ENCODE measurements around the gene MED9. TPM values are rescaled to one million over a fixed set of nuclear protein-coding genes. Genes with fewer than 3 reads are reported as not detected.

The MED9 gene
- total and polyA plus RNA-seq, 2 donors (not counting 3 experiments of a cell fraction or from before 2014, with no cell fraction given): 15.1 to 18.2 TPM

DNA sequence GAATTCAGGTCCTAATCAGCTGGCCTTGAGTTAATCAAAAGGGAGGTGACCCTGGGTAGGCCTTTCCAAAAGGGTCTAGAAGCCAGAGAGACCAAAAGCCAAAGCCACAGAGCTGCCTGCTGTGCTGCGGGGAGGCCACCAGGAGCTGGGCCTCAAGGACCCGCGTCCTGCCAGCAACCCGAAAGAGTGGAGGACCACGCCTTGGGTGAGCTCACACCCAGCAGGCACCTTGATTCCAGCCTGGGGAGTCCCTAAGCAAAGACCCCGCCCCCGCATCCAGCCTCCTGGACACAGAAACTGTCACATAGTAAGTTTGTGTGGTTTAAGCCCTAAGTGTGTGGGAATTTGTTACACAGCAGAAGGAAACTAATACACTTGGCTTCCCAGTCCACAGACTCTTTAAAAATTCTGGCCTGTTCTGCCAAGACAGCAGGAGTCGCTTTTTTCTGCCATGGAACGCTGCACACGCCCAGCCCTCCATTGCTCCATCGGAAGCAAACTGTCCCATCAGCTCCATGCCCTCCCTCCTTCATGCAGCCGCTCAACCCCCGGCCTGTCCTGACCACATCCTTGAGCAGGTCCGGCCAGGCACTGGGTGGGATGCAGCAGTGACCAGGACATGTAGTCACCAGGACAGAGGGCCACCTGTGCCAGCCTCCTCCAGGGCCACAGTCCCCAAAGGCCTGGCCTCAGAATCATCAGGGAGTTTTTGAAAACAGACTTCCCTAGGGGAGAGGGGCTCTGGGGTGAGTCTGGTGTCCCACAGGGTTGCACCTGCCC is 40.3 kb downstream of the MED9 start:
- Histone ChIP-seq H3K27ac (ENCODE audit: insufficient read depth, low read depth, low read length) (no peak overlapping the region), H3K9me3 (replicated peaks; ENCODE audit: control insufficient read depth, insufficient read depth, low read length) (no peaks in the 10 kb centered on the region), H3K27me3 (ENCODE audit: control insufficient read depth in 2 of 2, insufficient read depth in 2 of 2, low read length in 2 of 2) (no peaks in the 10 kb centered on the region), H3K4me3 (replicated peaks in 1 of 3; ENCODE audit: insufficient read depth in 1 of 3, low read depth in 1 of 3, low read length in 3 of 3) (no peak overlapping the region), H3K4me1 (ENCODE audit: control insufficient read depth, extremely low read depth, insufficient read depth, low read length) (no peaks in the 10 kb centered on the region), H3K36me3 (ENCODE audit: control insufficient read depth in 2 of 2, extremely low read depth in 1 of 2, insufficient read depth in 2 of 2, low read length in 2 of 2) (no peaks in the 10 kb centered on the region), H3K4me2 (ENCODE audit: insufficient read depth, low read length) (no peak overlapping the region), H3K9ac (replicated peaks; ENCODE audit: extremely low read depth, insufficient read depth, low read length) (no peak overlapping the region), H3K79me2 (ENCODE audit: control insufficient read depth, insufficient read depth, low read length) (no peaks in the 10 kb centered on the region), H4K20me1 (replicated peaks; ENCODE audit: control insufficient read depth, extremely low read depth, insufficient read depth, low read length) (no peaks in the 10 kb centered on the region), H3K9me1 (replicated peaks; ENCODE audit: control insufficient read depth, extremely low read depth, insufficient read depth, low read length) (no peaks in the 10 kb centered on the region), H2AFZ (ENCODE audit: low read depth, low read length) (no peak overlapping the region)
- dilution Hi-C loops (cut with MboI; ENCODE audit: extremely low pct_ligation_motif_present, low sequenced_read_pairs): no loop called here
- DNase-seq (ENCODE audit: low read depth, low spot score) (no peak), FAIRE-seq (no peak)
- ChIA-PET CTCF (interaction anchor here (1.1 to 1.9 kb wide), 4 partner anchors 10 to 97 kb away, joined by 3 to 11 read pairs (median 4); partner anchors contain the start of gene RASD1), POLR2A (no interaction called here)
- no peak for TF ChIP-seq POLR2AphosphoS5 (IDR thresholded peaks at IDR 0.05; ENCODE audit: insufficient read depth, low read depth, low read length)
- no peak for TF ChIP-seq MAX (IDR thresholded peaks at IDR 0.05; ENCODE audit: insufficient read depth, insufficient read length)
- no peak for TF ChIP-seq MYC (IDR thresholded peaks at IDR 0.05; ENCODE audit: low read depth, low read length)
- TF ChIP-seq GATA2 (IDR thresholded peaks at IDR 0.05; ENCODE audit: insufficient read depth, insufficient read length, low read depth, low read length): no peak
- TF ChIP-seq EZH2 (IDR thresholded peaks at IDR 0.05; ENCODE audit: borderline replicate concordance, low read depth, low read length, severe bottlenecking): no peak
- TF ChIP-seq FOS (IDR thresholded peaks at IDR 0.05; ENCODE audit: borderline replicate concordance, insufficient read depth, low read length): no peak
- TF ChIP-seq, protein P1, sequence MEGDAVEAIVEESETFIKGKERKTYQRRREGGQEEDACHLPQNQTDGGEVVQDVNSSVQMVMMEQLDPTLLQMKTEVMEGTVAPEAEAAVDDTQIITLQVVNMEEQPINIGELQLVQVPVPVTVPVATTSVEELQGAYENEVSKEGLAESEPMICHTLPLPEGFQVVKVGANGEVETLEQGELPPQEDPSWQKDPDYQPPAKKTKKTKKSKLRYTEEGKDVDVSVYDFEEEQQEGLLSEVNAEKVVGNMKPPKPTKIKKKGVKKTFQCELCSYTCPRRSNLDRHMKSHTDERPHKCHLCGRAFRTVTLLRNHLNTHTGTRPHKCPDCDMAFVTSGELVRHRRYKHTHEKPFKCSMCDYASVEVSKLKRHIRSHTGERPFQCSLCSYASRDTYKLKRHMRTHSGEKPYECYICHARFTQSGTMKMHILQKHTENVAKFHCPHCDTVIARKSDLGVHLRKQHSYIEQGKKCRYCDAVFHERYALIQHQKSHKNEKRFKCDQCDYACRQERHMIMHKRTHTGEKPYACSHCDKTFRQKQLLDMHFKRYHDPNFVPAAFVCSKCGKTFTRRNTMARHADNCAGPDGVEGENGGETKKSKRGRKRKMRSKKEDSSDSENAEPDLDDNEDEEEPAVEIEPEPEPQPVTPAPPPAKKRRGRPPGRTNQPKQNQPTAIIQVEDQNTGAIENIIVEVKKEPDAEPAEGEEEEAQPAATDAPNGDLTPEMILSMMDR (IDR thresholded peaks at IDR 0.05; ENCODE audit: extremely low read depth in 1 of 2, insufficient read depth in 1 of 2, low read depth in 1 of 2, low read length in 2 of 2): no peak
- TF ChIP-seq POLR2A (IDR thresholded peaks at IDR 0.05; ENCODE audit: low read depth, low read length): no peak
- TF ChIP-seq JUN (IDR thresholded peaks at IDR 0.05; ENCODE audit: borderline replicate concordance, insufficient read depth, insufficient read length, low read depth): no peak
- intact Hi-C loops (cut with micrococcal nuclease): no loop called here
- no TSS peak for BruUV-seq (replicated peaks)

Data from endothelial cell of umbilical vein (primary cell).